ENCODE data around the gene DISC1. TPM values are rescaled to one million over a fixed set of nuclear protein-coding genes. Genes with fewer than 3 reads are reported as not detected.

Gene DISC1
- total and polyA plus RNA-seq, 8 donors: 0.42 to 6.6 (median 1.5) TPM

GRCh38 chr1:231786126-231786525 is 159.5 kb downstream of the DISC1 start:
- no peaks in the 10 kb centered on the region for H3K27me3 ChIP-seq
- no peak for ATAC-seq
- H3K4me1 ChIP-seq: no peaks in the 10 kb centered on the region
- H3K4me3 ChIP-seq: no peak overlapping the region
- no peak for TF ChIP-seq CTCF (IDR thresholded peaks at IDR 0.05)
- 84 to 94% methylated on average over 1 of the region's 1 CpG for WGBS, 2 donors
- no peaks in the 10 kb centered on the region for H3K9me3 ChIP-seq
- no peaks in the 10 kb centered on the region for H3K36me3 ChIP-seq
- no peak overlapping the region for H3K27ac ChIP-seq
- FAIRE-seq: no peak
- intact Hi-C loops (cut with DNase I): no loop called here
- DNase-seq: no peak

GRCh38 chr1:231792634-231793033 is 166.0 kb downstream of the DISC1 start:
- no peaks in the 10 kb centered on the region for H3K9me3 ChIP-seq
- WGBS, 2 donors: 52 to 55% methylated on average over 2 of the region's 2 CpGs
- ATAC-seq (no peak), FAIRE-seq (no peak), DNase-seq (no peak)
- H3K27me3 ChIP-seq: no peaks in the 10 kb centered on the region
- intact Hi-C loops (cut with DNase I): no loop called here
- H3K4me1 ChIP-seq: no peaks in the 10 kb centered on the region
- TF ChIP-seq CTCF (IDR thresholded peaks at IDR 0.05): no peak
- no peak overlapping the region for H3K27ac ChIP-seq
- H3K4me3 ChIP-seq: no peak overlapping the region
- no peaks in the 10 kb centered on the region for H3K36me3 ChIP-seq

- 94 to 99% methylated on average over 6 of the region's 6 CpGs for WGBS, 2 donors
- ATAC-seq: no peak
- intact Hi-C loops (cut with DNase I): no loop called here
Observed at GRCh38 chr1:231793893-231794292, 167.3 kb downstream of the DISC1 start.

GRCh38 chr1:231796141-231796540 is 169.6 kb downstream of the DISC1 start:
- H3K4me3 ChIP-seq: no peak overlapping the region
- ATAC-seq (no peak), FAIRE-seq (no peak), DNase-seq (no peak)
- H3K36me3 ChIP-seq: no peaks in the 10 kb centered on the region
- H3K27me3 ChIP-seq: no peaks in the 10 kb centered on the region
- WGBS, 2 donors: 74 to 88% methylated on average over 6 of the region's 6 CpGs
- no peak for TF ChIP-seq CTCF (IDR thresholded peaks at IDR 0.05)
- no peaks in the 10 kb centered on the region for H3K9me3 ChIP-seq
- no peaks in the 10 kb centered on the region for H3K4me1 ChIP-seq
- no peak overlapping the region for H3K27ac ChIP-seq
- intact Hi-C loops (cut with DNase I): no loop called here

More at GRCh38 chr1:231793893-231794292, 167.3 kb downstream of the DISC1 start:
- no peaks in the 10 kb centered on the region for H3K4me1 ChIP-seq
- FAIRE-seq: no peak
- no peak overlapping the region for H3K27ac ChIP-seq
- H3K36me3 ChIP-seq: no peaks in the 10 kb centered on the region
- no peaks in the 10 kb centered on the region for H3K27me3 ChIP-seq
- TF ChIP-seq CTCF (IDR thresholded peaks at IDR 0.05): no peak
- no peak overlapping the region for H3K4me3 ChIP-seq
- DNase-seq: no peak
- H3K9me3 ChIP-seq: no peaks in the 10 kb centered on the region

- Histone ChIP-seq H3K4me3 (no peak overlapping the region), H3K9me3 (no peaks in the 10 kb centered on the region), H3K27ac (no peak overlapping the region), H3K36me3 (no peaks in the 10 kb centered on the region), H3K27me3 (no peaks in the 10 kb centered on the region), H3K4me1 (no peaks in the 10 kb centered on the region)
- intact Hi-C loops (cut with DNase I): no loop called here
- DNase-seq (no peak), FAIRE-seq (no peak), ATAC-seq (no peak)
- no peak for TF ChIP-seq CTCF (IDR thresholded peaks at IDR 0.05)
- WGBS, 2 donors: 73 to 82% methylated on average over 6 of the region's 6 CpGs
Observed at GRCh38 chr1:231799363-231799986, 172.9 kb downstream of the DISC1 start.
